HepG2 (cell line): ENCODE data around the gene GPR107. TPM values are rescaled to one million over a fixed set of nuclear protein-coding genes. Genes with fewer than 3 reads are reported as not detected.
A peak's percentile ranks its signal among the peaks of the same experiment; 100 is the strongest.

ENCODE experiments used
- ATAC-seq: fragments of 200-7000 bp; cut with Tn5 transposase; 3 replicates; pipeline ENCODE4 v1.9.1; 2020; ENCODE audit warnings: mild to moderate bottlenecking, moderate library complexity
- BruUV-seq: library from RNA; stranded (reverse); fragments of 400-500 nt; replicated peaks from 2 replicates; lab custom pipeline; 2021; lab: Mats Ljungman, UMichigan
- CTCF ChIA-PET: fragments of 300-600 bp; formaldehyde crosslinking; extraction: SDS; loops from one replicate; lab custom pipeline; 2021; ENCODE audit warnings: low total read pairs, inconsistent platforms, low intra/inter-chr PET ratio; lab: Yijun Ruan, JAX
- POLR2A ChIA-PET: fragments of 350-600 bp; sonication (Branson Sonifier 250); formaldehyde crosslinking; loops from one replicate; lab custom pipeline; 2020; ENCODE audit warnings: antibody characterized with exemption, inconsistent platforms; lab: Yijun Ruan, JAX
- DNase-seq: peaks from one replicate; pipeline ENCODE4 v3.0.0-alpha.2; 2015; ENCODE audit warnings: low spot score
- FAIRE-seq: peaks from 3 replicates; lab custom pipeline; 2011; peaks lifted over from hg19 to GRCh38; lab: Jason Lieb, UNC
- H2AFZ ChIP-seq: one replicate; pipeline ENCODE4 v1.6.1; 2011; ENCODE audit warnings: low read length, inconsistent platforms
- H3K27ac ChIP-seq: fragments of 300-600 bp; 3 replicates; pipeline ENCODE4 v1.8.0; 2011; ENCODE audit warnings: mixed run types, mild to moderate bottlenecking, mixed read lengths, low read length, inconsistent platforms; ENCODE audit not compliant: insufficient read depth; ENCODE audit errors: extremely low read length
- H3K27me3 ChIP-seq, 2 experiments: fragments of 200-600 bp in 1 of 2; 2 replicates in 1 of 2; 3 replicates in 1 of 2; pipeline versions ENCODE4 v1.6.0 to v1.8.0; 2011; ENCODE audit warnings: low read length in 2 of 2, mild to moderate bottlenecking in 2 of 2, moderate library complexity in 2 of 2, inconsistent platforms in 1 of 2; ENCODE audit not compliant: insufficient read depth in 2 of 2, control insufficient read depth in 1 of 2
- H3K36me3 ChIP-seq, 2 experiments: fragments of 200-600 bp in 1 of 2; replicated peaks in 1 of 2; 2 replicates in 1 of 2; 3 replicates in 1 of 2; pipeline versions ENCODE4 v1.5.1 to v1.8.0; 2011; ENCODE audit warnings: low read length in 2 of 2, inconsistent platforms in 1 of 2; ENCODE audit not compliant: insufficient read depth in 2 of 2, control insufficient read depth in 1 of 2
- H3K4me1 ChIP-seq: 2 replicates; pipeline ENCODE4 v1.5.1; 2012; ENCODE audit warnings: low read length, inconsistent platforms; ENCODE audit not compliant: insufficient read depth
- H3K4me2 ChIP-seq: 2 replicates; pipeline ENCODE4 v1.6.0; 2011; ENCODE audit warnings: low read depth, low read length, inconsistent platforms
- H3K4me3 ChIP-seq, 3 experiments: fragments of 200-600 bp in 1 of 3; sonication (generic), shearing (Covaris generic) in 1 of 3; replicated peaks in 1 of 3; 2 replicates each; pipeline ENCODE4 v1.5.1; 2011 to 2016; ENCODE audit warnings: low read length in 3 of 3, inconsistent platforms in 2 of 3, low read depth in 2 of 3, mild to moderate bottlenecking in 2 of 3, control low read depth in 1 of 3, mixed read lengths in 1 of 3; ENCODE audit not compliant: insufficient read depth in 1 of 3
- H3K79me2 ChIP-seq: one replicate; pipeline ENCODE4 v1.6.1; 2011; ENCODE audit warnings: low read length, inconsistent platforms; ENCODE audit not compliant: insufficient read depth
- H3K9ac ChIP-seq: 2 replicates; pipeline ENCODE4 v1.6.0; 2011; ENCODE audit warnings: mild to moderate bottlenecking, low read depth, low read length, inconsistent platforms; ENCODE audit not compliant: insufficient read depth
- H3K9me3 ChIP-seq: 2 replicates; pipeline ENCODE4 v1.5.1; 2012; ENCODE audit warnings: mild to moderate bottlenecking, low read length
- H4K20me1 ChIP-seq: 2 replicates; pipeline ENCODE4 v1.6.0; 2011; ENCODE audit warnings: inconsistent platforms, mild to moderate bottlenecking, low read length, moderate library complexity; ENCODE audit not compliant: insufficient read depth
- ATF6 ChIP-seq: sonication (generic); formaldehyde crosslinking; conservative IDR thresholded peaks from 2 replicates; pipeline ENCODE4 v1.4.0; 2020; ENCODE audit warnings: missing genetic modification reagents
- ETS1 ChIP-seq: sonication (generic); formaldehyde crosslinking; IDR thresholded peaks from 2 replicates; pipeline ENCODE4 v1.4.0; 2020; ENCODE audit warnings: missing genetic modification reagents
- FOXO1 ChIP-seq: sonication (generic); formaldehyde crosslinking; IDR thresholded peaks from 2 replicates; pipeline ENCODE4 v1.4.0; 2020; ENCODE audit warnings: missing genetic modification reagents
- FOXP1 ChIP-seq, 2 experiments: fragments of 450-650 bp in 1 of 2; IDR thresholded peaks; 2 replicates each; pipeline ENCODE4 v1.6.1; 2017 to 2018; ENCODE audit warnings: antibody characterized with exemption in 1 of 2
- HBP1 ChIP-seq: IDR thresholded peaks from 2 replicates; pipeline ENCODE4 v1.6.1; 2016; ENCODE audit warnings: low read depth, control low read depth
- MYNN ChIP-seq: sonication (generic); formaldehyde crosslinking; IDR thresholded peaks from 2 replicates; pipeline ENCODE4 v1.4.0; 2020; ENCODE audit warnings: mild to moderate bottlenecking, low read depth, missing genetic modification reagents
- POLR2AphosphoS5 ChIP-seq: IDR thresholded peaks from 2 replicates; pipeline ENCODE4 v1.6.1; 2012; ENCODE audit warnings: low read depth, low read length
- REXO4 ChIP-seq: sonication (generic); formaldehyde crosslinking; IDR thresholded peaks from 2 replicates; pipeline ENCODE4 v1.8.0; 2022; ENCODE audit warnings: missing genetic modification reagents, mild to moderate bottlenecking, borderline replicate concordance
- STAT5B ChIP-seq: sonication (generic); formaldehyde crosslinking; IDR thresholded peaks from 2 replicates; pipeline ENCODE4 v1.4.0; 2020; ENCODE audit warnings: missing genetic modification reagents
- TEAD3 ChIP-seq: optimal IDR thresholded peaks from 2 replicates; pipeline ENCODE3; 2016; ENCODE audit warnings: borderline replicate concordance
- TRIM22 ChIP-seq: fragments of 450-650 bp; IDR thresholded peaks from 2 replicates; pipeline ENCODE4 v1.6.1; 2017
- ZNF234 ChIP-seq: sonication (generic); formaldehyde crosslinking; conservative IDR thresholded peaks from 2 replicates; pipeline ENCODE4 v1.5.1; 2020; ENCODE audit warnings: mild to moderate bottlenecking, missing genetic modification reagents
- ZNF639 ChIP-seq: conservative IDR thresholded peaks from 2 replicates; pipeline ENCODE4 v1.6.1; 2018; ENCODE audit warnings: missing genetic modification reagents
- ZNF781 ChIP-seq: sonication (generic); formaldehyde crosslinking; IDR thresholded peaks from 2 replicates; pipeline ENCODE4 v1.5.1; 2020; ENCODE audit warnings: borderline replicate concordance, mild to moderate bottlenecking, missing genetic modification reagents; ENCODE audit errors: not compliant biosample characterization
- WGBS: methylation state at CpG from one replicate; pipeline ENCODE4 v1.1.6; 2017; ENCODE audit warnings: low lambda C conversion rate; 5-methylcytosine and 5-hydroxymethylcytosine counted together
- in situ Hi-C: cut with HindIII; loops from 2 replicates; pipeline ENCODE4 v1.10.0; 2017; ENCODE audit warnings: low pct_unique_long_range_greater_than_20kb; ENCODE audit not compliant: extremely low pct_ligation_motif_present
- intact Hi-C: fragments of 100-400 bp; cut with micrococcal nuclease; formaldehyde crosslinking; loops from one replicate; pipeline ENCODE4 v1.10.0; 2022; ENCODE audit not compliant: unreplicated experiment
- polyA plus RNA-seq, 8 experiments: library from polyadenylated mRNA; depleted of rRNA in 3 of 8; stranded (reverse) in 7 of 8; unstranded in 1 of 8; fragments of >200 nt; fragmentation: Illumina TruSeq in 4 of 8; extraction: Trizol in 4 of 8; gene quantifications; 2 replicates each; pipeline versions ENCODE4 v1.2.1 to v1.2.3, GENCODE V29; 2011 to 2016; ENCODE audit warnings: low read depth in 4 of 8, missing spikeins in 1 of 8, mixed read lengths in 1 of 8; ENCODE audit not compliant: insufficient read depth in 1 of 8
- total RNA-seq, 5 experiments: library from RNA; depleted of rRNA; stranded (reverse); fragments of >200 nt; fragmentation: Illumina TruSeq; extraction: Trizol; gene quantifications; 2 replicates each; pipeline ENCODE4 v1.2.3, GENCODE V29; 2016; ENCODE audit warnings: low read depth in 1 of 5

The GPR107 gene
- total and polyA plus RNA-seq, 2 of the 13 experiments (the other 11 are each of a cell fraction or from before 2014, with no cell fraction given) = 22.5 to 24.4 TPM

GRCh38 chr9:130183133-130183762 is 129.5 kb downstream of the GPR107 start (continued):
- peak; percentile 65 for TF ChIP-seq TEAD3 (CRISPR knock-in tag)
- TF ChIP-seq, all 625 proteins: peak for 8

GRCh38 chr9:130185017-130185416 is 131.3 kb downstream of the GPR107 start:
- Histone ChIP-seq H2AFZ (no peak overlapping the region), H3K9ac (no peak overlapping the region), H3K4me2 (no peak overlapping the region), H3K27ac (no peak overlapping the region), H3K4me3 (no peak overlapping the region), H3K27me3 (no peaks in the 10 kb centered on the region), H3K79me2 (no peaks in the 10 kb centered on the region), H4K20me1 (no peaks in the 10 kb centered on the region), H3K36me3 (no peaks in the 10 kb centered on the region), H3K4me1 (peaks cover 30% of the 10 kb centered on the region), H3K9me3 (no peaks in the 10 kb centered on the region)
- FAIRE-seq (no peak), ATAC-seq (no peak), DNase-seq (no peak)
- in situ Hi-C loops = no loop called here
- intact Hi-C loops = no loop called here
- no peak for TF ChIP-seq TRIM22
- no peak for TF ChIP-seq ATF6 (CRISPR knock-in tag)
- TF ChIP-seq ZNF781 (CRISPR knock-in tag) = no peak
- no peak for TF ChIP-seq ZNF234 (CRISPR knock-in tag)
- TF ChIP-seq MYNN = no peak
- no peak for TF ChIP-seq STAT5B (CRISPR knock-in tag)
- no peak for TF ChIP-seq FOXO1
- TF ChIP-seq HBP1 (CRISPR knock-in tag) = no peak
- TF ChIP-seq FOXP1 (IDR thresholded peaks at IDR 0.05) = no peak
- TF ChIP-seq FOXP1 (CRISPR knock-in tag; IDR thresholded peaks at IDR 0.05) = no peak
- TF ChIP-seq POLR2AphosphoS5 = no peak
- no peak for TF ChIP-seq ZNF639 (CRISPR knock-in tag)
- TF ChIP-seq REXO4 = no peak
- no peak for TF ChIP-seq ETS1 (CRISPR knock-in tag)
- BruUV-seq = no TSS peak
- 90% methylated on average over 15 of the region's 15 CpGs for WGBS
- POLR2A ChIA-PET = no interaction called here
- CTCF ChIA-PET = no interaction called here
